ENCODE measurements around the gene ITGA3. TPM values are rescaled to one million over a fixed set of nuclear protein-coding genes. Genes with fewer than 3 reads are reported as not detected.

ITGA3 gene
- polyA plus RNA-seq, 2 of the 4 experiments (the other 2 are of a cell fraction): 141 to 268 TPM

GRCh38 chr17:50053654-50053960, 2.3 kb upstream of the ITGA3 start:
- FAIRE-seq (no peak), DNase-seq (ENCODE audit: low read depth in 1 of 2, low spot score in 1 of 2) (no peak), ATAC-seq (no peak)
- ChIA-PET CTCF (interaction anchor here (0.9 to 22.1 kb wide), 11 partner anchors 8 to 85 kb away, joined by 3 to 473 read pairs (median 17); partner anchors contain the start of gene PDK2), POLR2A (interaction anchor here (0.6 to 7.5 kb wide), 4 partner anchors 9 to 588 kb away, joined by 3 to 140 read pairs (median 4); no protein-coding TSS in a partner anchor)
- Histone ChIP-seq H3K4me3 (no peak overlapping the region), H3K27ac (peak overlapping the region; percentile 92 to 97), H3K9me3 (no peaks in the 10 kb centered on the region), H3K4me2 (peak overlapping the region; percentile 91), H3K4me1 (peaks cover 72% of the 10 kb centered on the region)
- 51% methylated on average over 3 of the region's 3 CpGs for WGBS (ENCODE audit: missing lambda C conversion rate)
- TF ChIP-seq USF2 (IDR thresholded peaks at IDR 0.05) (no peak), TFCP2L1 (CRISPR knock-in tag; IDR thresholded peaks at IDR 0.05) (no peak), CHD4 (IDR thresholded peaks at IDR 0.05; ENCODE audit: borderline replicate concordance) (no peak), RAD21 (conservative IDR thresholded peaks at IDR 0.05 in 1 of 2, IDR thresholded peaks at IDR 0.05 in 1 of 2) (no peak), BCL3 (IDR thresholded peaks at IDR 0.05) (no peak), HES2 (IDR thresholded peaks at IDR 0.05) (no peak), POLR2A (IDR thresholded peaks at IDR 0.05; ENCODE audit: low read length) (no peak), CTCF (IDR thresholded peaks at IDR 0.05) (no peak), BHLHE40 (IDR thresholded peaks at IDR 0.05; ENCODE audit: low read depth, low read length) (no peak), RARB (CRISPR knock-in tag; IDR thresholded peaks at IDR 0.05) (no peak), MAX (IDR thresholded peaks at IDR 0.05) (no peak), ELK1 (IDR thresholded peaks at IDR 0.05; ENCODE audit: low read depth, low read length) (no peak), CHD2 (IDR thresholded peaks at IDR 0.05; ENCODE audit: low read length, partially characterized antibody) (no peak), E2F6 (IDR thresholded peaks at IDR 0.05; ENCODE audit: borderline replicate concordance, low read depth) (no peak), EP300 (IDR thresholded peaks at IDR 0.05) (no peak), CBX2 (IDR thresholded peaks at IDR 0.05; ENCODE audit: borderline replicate concordance, low read depth) (no peak), RCOR1 (IDR thresholded peaks at IDR 0.05; ENCODE audit: low read depth, low read length) (no peak), FOSB (CRISPR knock-in tag; IDR thresholded peaks at IDR 0.05) (no peak), SMC3 (IDR thresholded peaks at IDR 0.05) (no peak), NR3C1 (IDR thresholded peaks at IDR 0.05) (no peak)

GRCh38 chr17:50055055-50055425, 870 bp upstream of the ITGA3 start:
- CTCF ChIA-PET: interaction anchor here (0.5 to 22.1 kb wide), 10 partner anchors 9 to 827 kb away, joined by 5 to 473 read pairs (median 62); partner anchors contain the start of gene PDK2
- Histone ChIP-seq H3K27ac (peak overlapping the region; percentile 92 to 97), H3K9me3 (no peaks in the 10 kb centered on the region), H3K4me2 (peak overlapping the region; percentile 91), H3K4me3 (peak overlapping the region; percentile 77), H3K4me1 (peaks cover 74% of the 10 kb centered on the region)
- FAIRE-seq (no peak), ATAC-seq (peak; percentile 7 to 18; a peak in 4 of 6 replicates), DNase-seq (ENCODE audit: low read depth in 1 of 2, low spot score in 1 of 2) (peak in 1 of 2 experiments; percentile 84)
- POLR2A ChIA-PET: interaction anchor here (0.5 to 7.5 kb wide), 8 partner anchors 9 to 39 kb away, joined by 3 to 140 read pairs (median 10); partner anchors contain the start of gene PDK2
- WGBS (ENCODE audit: missing lambda C conversion rate): 3% methylated on average over 14 of the region's 14 CpGs
- TF ChIP-seq CEBPB (IDR thresholded peaks at IDR 0.05) (no peak), MAX (IDR thresholded peaks at IDR 0.05) (0 out of 2 replicates have a peak, but pooled peaks have one; percentile 29)

Data from A549 (cell line).